ENCODE measurements around the gene GRID2. TPM values are rescaled to one million over a fixed set of nuclear protein-coding genes. Genes with fewer than 3 reads are reported as not detected.

The GRID2 gene
- total RNA-seq, 4 donors from 2014 or later, result not detected

GRCh38 chr4:93578942-93579341 is 1275.2 kb downstream of the GRID2 start:
- no peak for TF ChIP-seq CTCF (IDR thresholded peaks at IDR 0.05)
- DNase-seq (ENCODE audit: low spot score), result no peak
- no peak for ATAC-seq (ENCODE audit: low FRiP score)

GRCh38 chr4:93605163-93605562 is 1301.4 kb downstream of the GRID2 start:
- ATAC-seq (ENCODE audit: low FRiP score) (no peak), DNase-seq (ENCODE audit: low spot score) (no peak)
- no peak for TF ChIP-seq CTCF (IDR thresholded peaks at IDR 0.05)

GRCh38 chr4:93617606-93618005 is 1313.8 kb downstream of the GRID2 start:
- TF ChIP-seq CTCF (IDR thresholded peaks at IDR 0.05), result no peak
- DNase-seq (ENCODE audit: low spot score), result no peak
- ATAC-seq (ENCODE audit: low FRiP score), result no peak

- DNase-seq (ENCODE audit: low spot score), result no peak
- no peak for TF ChIP-seq CTCF (IDR thresholded peaks at IDR 0.05)
- no peak for ATAC-seq (ENCODE audit: low FRiP score)
These were observed 1330.0 kb downstream of the GRID2 start for GRCh38 chr4:93633721-93634120.

GRCh38 chr4:93635943-93636342 is 1332.2 kb downstream of the GRID2 start:
- DNase-seq (ENCODE audit: low spot score), result no peak
- ATAC-seq (ENCODE audit: low FRiP score), result no peak
- TF ChIP-seq CTCF (IDR thresholded peaks at IDR 0.05), result no peak

- TF ChIP-seq CTCF (IDR thresholded peaks at IDR 0.05), result no peak
- ATAC-seq (ENCODE audit: low FRiP score) (no peak), DNase-seq (ENCODE audit: low spot score) (no peak)
These were observed 1341.4 kb downstream of the GRID2 start for GRCh38 chr4:93645120-93645519.

- DNase-seq (ENCODE audit: low spot score), result no peak
- ATAC-seq (ENCODE audit: low FRiP score), result no peak
- no peak for TF ChIP-seq CTCF (IDR thresholded peaks at IDR 0.05)
These were observed 1342.6 kb downstream of the GRID2 start for GRCh38 chr4:93646233-93646930.

Measured in omental fat pad (tissue), 4 donors.